CD14-positive monocyte (primary cell): ENCODE data around the gene CCDC86. TPM values are rescaled to one million over a fixed set of nuclear protein-coding genes. Genes with fewer than 3 reads are reported as not detected.
A peak's percentile ranks its signal among the peaks of the same experiment; 100 is the strongest.

Experiments used
- DNase-seq, 3 donors: peaks; one replicate each; pipeline ENCODE4 v3.0.0-alpha.2; 2011 to 2022
- H2AFZ ChIP-seq: 2 replicates; pipeline ENCODE4 v1.6.0; 2012; ENCODE audit warnings: mild to moderate bottlenecking, low read depth, low read length, inconsistent platforms; ENCODE audit not compliant: insufficient read depth, poor library complexity, severe bottlenecking
- H3K27ac ChIP-seq, 2 donors: 1 replicate in 1 of 2; 2 replicates in 1 of 2; pipeline ENCODE4 v1.5.1; 2012 to 2013; ENCODE audit warnings: low read length in 2 of 2, control low read depth in 1 of 2, inconsistent platforms in 1 of 2, low read depth in 1 of 2, mild to moderate bottlenecking in 1 of 2
- H3K27me3 ChIP-seq, 2 donors: one replicate each; pipeline versions ENCODE4 v1.6.0 to v1.6.1; 2011 to 2013; ENCODE audit warnings: low read length in 2 of 2; ENCODE audit not compliant: control insufficient read depth in 2 of 2, insufficient read depth in 2 of 2
- H3K36me3 ChIP-seq, 2 donors: replicated peaks in 1 of 2; 1 replicate in 1 of 2; 2 replicates in 1 of 2; pipeline versions ENCODE4 v1.5.1 to v1.6.1; 2012 to 2013; ENCODE audit warnings: low read length in 2 of 2, control low read depth in 1 of 2, inconsistent platforms in 1 of 2, mild to moderate bottlenecking in 1 of 2; ENCODE audit not compliant: insufficient read depth in 2 of 2, control insufficient read depth in 1 of 2
- H3K4me1 ChIP-seq, 2 donors: 1 replicate in 1 of 2; 2 replicates in 1 of 2; pipeline versions ENCODE4 v1.5.1 to v1.6.1; 2012 to 2013; ENCODE audit warnings: low read length in 2 of 2, control low read depth in 1 of 2, inconsistent platforms in 1 of 2, mild to moderate bottlenecking in 1 of 2, moderate library complexity in 1 of 2; ENCODE audit not compliant: insufficient read depth in 2 of 2, control insufficient read depth in 1 of 2
- H3K4me2 ChIP-seq: replicated peaks from 2 replicates; pipeline ENCODE3; 2012; ENCODE audit warnings: low read length, moderate library complexity, mild to moderate bottlenecking; ENCODE audit not compliant: poor library complexity, severe bottlenecking; ENCODE audit errors: extremely low read depth
- H3K4me3 ChIP-seq, 3 experiments: fragments of 200-600 bp in 1 of 3; sonication (generic) in 1 of 3; replicated peaks in 1 of 3; 1 replicate in 2 of 3; 2 replicates in 1 of 3; pipeline ENCODE4 v1.5.1; 2011 to 2013; ENCODE audit warnings: low read length in 3 of 3, mild to moderate bottlenecking in 3 of 3, control low read depth in 2 of 3, low read depth in 2 of 3, inconsistent platforms in 1 of 3, moderate library complexity in 1 of 3
- H3K79me2 ChIP-seq: 2 replicates; pipeline ENCODE4 v1.6.0; 2012; ENCODE audit warnings: mild to moderate bottlenecking, control low read depth, inconsistent platforms, low read length, moderate library complexity; ENCODE audit not compliant: insufficient read depth
- H3K9ac ChIP-seq: 2 replicates; pipeline ENCODE4 v1.6.0; 2017; ENCODE audit warnings: low read length, mild to moderate bottlenecking; ENCODE audit not compliant: insufficient read depth, poor library complexity, severe bottlenecking
- H3K9me3 ChIP-seq, 2 donors: replicated peaks in 1 of 2; 1 replicate in 1 of 2; 2 replicates in 1 of 2; pipeline versions ENCODE4 v1.5.1 to v1.6.1; 2012 to 2013; ENCODE audit warnings: low read length in 2 of 2, control low read depth in 1 of 2; ENCODE audit not compliant: control insufficient read depth in 1 of 2, insufficient read depth in 1 of 2
- H4K20me1 ChIP-seq: 2 replicates; pipeline ENCODE4 v1.6.0; 2012; ENCODE audit warnings: mild to moderate bottlenecking, low read length, control low read depth, moderate library complexity; ENCODE audit not compliant: insufficient read depth
- H3K27ac Mint-ChIP-seq, 7 donors: one replicate each; pipeline ENCODE4 v1.8.0; 2020; ENCODE audit warnings: mild to moderate bottlenecking in 7 of 7, mixed read lengths in 7 of 7, moderate library complexity in 6 of 7, inconsistent platforms in 2 of 7
- H3K27me3 Mint-ChIP-seq, 3 donors: one replicate each; pipeline ENCODE4 v1.8.0; 2021 to 2022; ENCODE audit warnings: low read depth in 3 of 3, mild to moderate bottlenecking in 3 of 3, mixed read lengths in 3 of 3, moderate library complexity in 3 of 3, inconsistent platforms in 1 of 3
- H3K36me3 Mint-ChIP-seq, 2 donors: one replicate each; pipeline ENCODE4 v1.8.0; 2020; ENCODE audit warnings: mixed read lengths in 2 of 2, inconsistent platforms in 1 of 2, mild to moderate bottlenecking in 1 of 2
- H3K4me1 Mint-ChIP-seq: one replicate; pipeline ENCODE4 v1.8.0; 2020; ENCODE audit warnings: mild to moderate bottlenecking, mixed read lengths
- H3K4me3 Mint-ChIP-seq, 2 donors: one replicate each; pipeline ENCODE4 v1.8.0; 2020; ENCODE audit warnings: mild to moderate bottlenecking in 2 of 2, mixed read lengths in 2 of 2, moderate library complexity in 1 of 2
- H3K9me3 Mint-ChIP-seq, 7 donors: one replicate each; pipeline ENCODE4 v1.8.0; 2020 to 2022; ENCODE audit warnings: mixed read lengths in 7 of 7, mild to moderate bottlenecking in 6 of 7, moderate library complexity in 6 of 7, inconsistent platforms in 2 of 7
- WGBS: methylation state at CpG from one replicate; pipeline ENCODE4 v1.1.5; 2013; ENCODE audit warnings: missing lambda C conversion rate; ENCODE audit not compliant: insufficient coverage; 5-methylcytosine and 5-hydroxymethylcytosine counted together
- intact Hi-C, 2 donors: fragments of 100-400 bp; cut with micrococcal nuclease; formaldehyde crosslinking; loops; one replicate each; pipeline versions ENCODE4 v1.15.0 to v1.15.1; 2023
- polyA minus RNA-seq: library from RNA; depleted of rRNA, polyadenylated mRNA; stranded (reverse); fragments of >200 nt; gene quantifications from 2 replicates; pipeline ENCODE4 v1.2.3, GENCODE V29; 2012
- polyA plus RNA-seq, 3 donors: library from polyadenylated mRNA; depleted of rRNA in 1 of 3; unstranded in 2 of 3; stranded (reverse) in 1 of 3; fragments of 300-500 nt in 2 of 3; fragments of >200 nt in 1 of 3; fragmentation: Illumina TruSeq in 2 of 3; gene quantifications; 1 replicate in 2 of 3; 2 replicates in 1 of 3; pipeline ENCODE4 v1.2.3, GENCODE V29; 2012 to 2021
- total RNA-seq, 12 experiments: library from RNA in 1 of 12; stranded (reverse) in 1 of 12; fragments of 120-200 nt in 1 of 12; gene quantifications; one replicate each; pipeline ENCODE4 v1.2.4 and lab custom pipeline; 2013 to 2026; ENCODE audit warnings: mixed read lengths in 6 of 12, inconsistent platforms in 1 of 12
- TF ChIP-seq, protein P1 (sequence below): fragments of 200-600 bp; IDR thresholded peaks from one replicate; pipeline ENCODE4 v1.8.0; 2022; ENCODE audit warnings: antibody characterized with exemption, mild to moderate bottlenecking

CCDC86 gene, protein sequence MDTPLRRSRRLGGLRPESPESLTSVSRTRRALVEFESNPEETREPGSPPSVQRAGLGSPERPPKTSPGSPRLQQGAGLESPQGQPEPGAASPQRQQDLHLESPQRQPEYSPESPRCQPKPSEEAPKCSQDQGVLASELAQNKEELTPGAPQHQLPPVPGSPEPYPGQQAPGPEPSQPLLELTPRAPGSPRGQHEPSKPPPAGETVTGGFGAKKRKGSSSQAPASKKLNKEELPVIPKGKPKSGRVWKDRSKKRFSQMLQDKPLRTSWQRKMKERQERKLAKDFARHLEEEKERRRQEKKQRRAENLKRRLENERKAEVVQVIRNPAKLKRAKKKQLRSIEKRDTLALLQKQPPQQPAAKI
- 3.4 TPM for total RNA-seq (2013)
- polyA plus RNA-seq = 10 to 100 TPM in 1 of 3 donors, 1 to 10 TPM in 2; 7.2 to 10.2 (median 8.3) TPM
- polyA minus RNA-seq = 5.1 and 6.6 TPM in 2 replicates
- 0.93 to 13.9 (median 5.1) reads per million in 11 experiments for total RNA-seq (lab: John Stamatoyannopoulos, UW)

DNA sequence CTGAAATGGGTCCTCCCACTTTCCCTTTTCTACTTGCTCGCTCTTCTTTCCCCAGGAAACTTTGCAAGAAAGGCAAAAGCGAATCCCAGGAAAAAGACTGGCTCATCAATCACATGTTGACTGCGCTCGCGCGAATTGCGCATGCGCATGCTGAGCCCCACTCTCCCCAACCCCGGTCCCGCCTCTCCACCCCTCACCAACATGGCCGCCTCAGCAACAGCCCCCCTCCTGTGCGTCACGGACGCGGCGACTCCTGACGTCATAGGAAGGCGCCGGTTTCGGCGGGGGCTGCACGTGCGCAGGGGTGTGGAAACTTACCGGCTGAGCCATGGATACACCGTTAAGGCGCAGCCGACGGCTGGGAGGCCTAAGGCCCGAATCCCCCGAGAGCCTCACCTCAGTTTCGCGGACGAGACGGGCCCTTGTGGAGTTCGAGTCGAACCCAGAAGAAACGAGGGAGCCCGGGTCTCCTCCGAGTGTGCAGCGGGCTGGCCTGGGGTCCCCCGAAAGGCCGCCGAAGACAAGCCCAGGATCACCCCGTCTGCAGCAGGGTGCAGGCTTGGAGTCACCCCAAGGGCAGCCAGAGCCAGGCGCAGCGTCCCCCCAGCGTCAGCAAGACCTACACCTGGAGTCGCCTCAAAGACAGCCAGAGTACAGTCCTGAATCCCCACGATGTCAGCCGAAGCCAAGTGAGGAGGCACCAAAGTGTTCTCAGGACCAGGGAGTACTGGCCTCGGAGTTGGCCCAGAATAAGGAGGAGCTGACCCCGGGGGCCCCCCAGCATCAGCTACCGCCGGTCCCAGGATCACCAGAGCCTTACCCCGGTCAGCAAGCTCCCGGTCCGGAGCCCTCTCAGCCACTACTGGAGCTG lies at the start of gene CCDC86:
Gene CCDC86, plus strand, starts transcription at position 317 of the 871 bp plus-strand sequence. Its CDS starts 12 bp downstream, at position 329.
- H3K36me3 ChIP-seq = peaks cover 0 to 3% of the 10 kb centered on the region in 2 donors
- Mint-ChIP-seq H3K4me3 (peak within 1 kb of the TSS; percentile 86 to 90), H3K27ac (peak within 1 kb of the TSS; percentile 78 to 94 (median 91)), H3K4me1 (peaks cover 46% of the 10 kb centered on the region), H3K9me3 (no peaks in the 10 kb centered on the region), H3K27me3 (peaks cover 0 to 5% (median 0%) of the 10 kb centered on the region in 3 donors), H3K36me3 (peaks cover 10 to 16% of the 10 kb centered on the region in 2 donors)
- intact Hi-C loops = loop anchor here in 1 of 2 donors (5.0 kb wide), 1 partner anchor 65 kb away; the partner anchor contains the start of gene PRPF19
- under 1% methylated on average over 56 of the region's 57 CpGs for WGBS
- no peaks in the 10 kb centered on the region for H3K9me3 ChIP-seq
- peak within 1 kb of the TSS; percentile 56 to 85 for H3K27ac ChIP-seq
- peak within 1 kb of the TSS; percentile 78 for H3K9ac ChIP-seq
- no peaks in the 10 kb centered on the region for H3K27me3 ChIP-seq
- peaks cover 31% of the 10 kb centered on the region for H3K79me2 ChIP-seq
- H2AFZ ChIP-seq = peak within 1 kb of the TSS; percentile 98
- peak within 1 kb of the TSS; percentile 95 for H3K4me2 ChIP-seq
- peaks cover 34 to 46% of the 10 kb centered on the region in 2 donors for H3K4me1 ChIP-seq
- peak within 1 kb of the TSS; percentile 71 to 91 (median 89) for H3K4me3 ChIP-seq
- no peaks in the 10 kb centered on the region for H4K20me1 ChIP-seq
- TF ChIP-seq, protein P1, sequence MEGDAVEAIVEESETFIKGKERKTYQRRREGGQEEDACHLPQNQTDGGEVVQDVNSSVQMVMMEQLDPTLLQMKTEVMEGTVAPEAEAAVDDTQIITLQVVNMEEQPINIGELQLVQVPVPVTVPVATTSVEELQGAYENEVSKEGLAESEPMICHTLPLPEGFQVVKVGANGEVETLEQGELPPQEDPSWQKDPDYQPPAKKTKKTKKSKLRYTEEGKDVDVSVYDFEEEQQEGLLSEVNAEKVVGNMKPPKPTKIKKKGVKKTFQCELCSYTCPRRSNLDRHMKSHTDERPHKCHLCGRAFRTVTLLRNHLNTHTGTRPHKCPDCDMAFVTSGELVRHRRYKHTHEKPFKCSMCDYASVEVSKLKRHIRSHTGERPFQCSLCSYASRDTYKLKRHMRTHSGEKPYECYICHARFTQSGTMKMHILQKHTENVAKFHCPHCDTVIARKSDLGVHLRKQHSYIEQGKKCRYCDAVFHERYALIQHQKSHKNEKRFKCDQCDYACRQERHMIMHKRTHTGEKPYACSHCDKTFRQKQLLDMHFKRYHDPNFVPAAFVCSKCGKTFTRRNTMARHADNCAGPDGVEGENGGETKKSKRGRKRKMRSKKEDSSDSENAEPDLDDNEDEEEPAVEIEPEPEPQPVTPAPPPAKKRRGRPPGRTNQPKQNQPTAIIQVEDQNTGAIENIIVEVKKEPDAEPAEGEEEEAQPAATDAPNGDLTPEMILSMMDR = no peak
- peak; percentile 91 to 97 (median 97) for DNase-seq

DNA sequence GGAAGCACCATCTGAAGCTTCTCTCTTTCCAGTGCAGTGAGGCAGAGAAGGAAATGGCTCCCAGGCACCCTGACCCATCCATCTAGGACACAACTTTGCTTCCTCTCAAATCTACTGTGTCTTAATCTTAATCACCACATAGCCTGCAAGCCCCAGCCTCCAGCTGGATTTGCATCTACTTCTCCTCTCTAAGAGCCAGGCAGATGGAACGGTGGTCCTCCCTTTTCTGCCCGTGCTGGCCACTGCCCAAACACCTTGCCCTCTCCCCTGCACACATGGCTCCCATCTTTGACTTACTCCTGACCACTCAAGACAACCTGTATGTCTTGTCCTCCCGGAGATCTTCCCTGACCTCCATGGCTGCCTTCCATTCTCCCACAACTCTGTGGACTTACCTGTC lies 49.4 kb upstream of the CCDC86 start:
- no peaks in the 10 kb centered on the region for H3K79me2 ChIP-seq
- H3K27me3 Mint-ChIP-seq = peaks cover 0 to 9% (median 4%) of the 10 kb centered on the region in 3 donors
- H3K36me3 Mint-ChIP-seq = no peaks in the 10 kb centered on the region
- no peak overlapping the region for H3K4me2 ChIP-seq
- H3K4me3 Mint-ChIP-seq = no peak overlapping the region
- H3K36me3 ChIP-seq = no peaks in the 10 kb centered on the region
- TF ChIP-seq, protein P1 = no peak
- DNase-seq = no peak
- H3K27ac Mint-ChIP-seq = no peak overlapping the region
- H4K20me1 ChIP-seq = no peaks in the 10 kb centered on the region
- H3K27me3 ChIP-seq = no peaks in the 10 kb centered on the region
- 78% methylated on average over 3 of the region's 3 CpGs for WGBS
- H3K9me3 Mint-ChIP-seq = peaks cover 0 to 9% (median 5%) of the 10 kb centered on the region in 7 donors
- peaks cover 0 to 4% of the 10 kb centered on the region in 2 donors for H3K9me3 ChIP-seq
- intact Hi-C loops = no loop called here
- H3K4me1 Mint-ChIP-seq = peaks cover 5% of the 10 kb centered on the region
- no peaks in the 10 kb centered on the region for H3K4me1 ChIP-seq
- no peak overlapping the region for H2AFZ ChIP-seq
- H3K9ac ChIP-seq = no peak overlapping the region
- H3K4me3 ChIP-seq = no peak overlapping the region
- no peak overlapping the region for H3K27ac ChIP-seq
